Spleen (tissue), 11 donors: Measurements from ENCODE around the gene TUG1. TPM values are rescaled to one million over a fixed set of nuclear protein-coding genes. Genes with fewer than 3 reads are reported as not detected.
A peak's percentile ranks its signal among the peaks of the same experiment; 100 is the strongest.

Experiments used
- DNase-seq: peaks from one replicate; pipeline ENCODE4 v3.0.0-alpha.2; 2020
- H3K27ac ChIP-seq, 8 donors: fragments of 200-600 bp; sonication (generic) in 7 of 8; 1 replicate in 4 of 8; 2 replicates in 4 of 8; pipeline versions ENCODE4 v1.5.0 to v1.8.0; 2016 to 2021; ENCODE audit warnings: inconsistent platforms in 4 of 8, mild to moderate bottlenecking in 4 of 8, moderate library complexity in 1 of 8
- H3K27me3 ChIP-seq, 7 donors: fragments of 200-600 bp; sonication (generic) in 6 of 7; replicated peaks in 1 of 7; 1 replicate in 4 of 7; 2 replicates in 3 of 7; pipeline versions ENCODE4 v1.5.0 to v1.8.0; 2016 to 2021; ENCODE audit warnings: inconsistent platforms in 3 of 7, mild to moderate bottlenecking in 1 of 7
- H3K36me3 ChIP-seq, 6 donors: fragments of 200-600 bp; sonication (generic) in 5 of 6; 1 replicate in 4 of 6; 2 replicates in 2 of 6; pipeline versions ENCODE4 v1.5.0 to v1.8.0; 2016 to 2021; ENCODE audit warnings: inconsistent platforms in 2 of 6
- H3K4me1 ChIP-seq, 6 donors: fragments of 200-600 bp; sonication (generic) in 5 of 6; 1 replicate in 3 of 6; 2 replicates in 3 of 6; pipeline versions ENCODE4 v1.5.0 to v1.8.0; 2016 to 2021; ENCODE audit warnings: inconsistent platforms in 3 of 6
- H3K4me3 ChIP-seq, 8 donors: fragments of 200-600 bp; sonication (generic) in 7 of 8; 1 replicate in 4 of 8; 2 replicates in 4 of 8; pipeline versions ENCODE4 v1.5.0 to v1.8.0; 2016 to 2021; ENCODE audit warnings: inconsistent platforms in 4 of 8, mild to moderate bottlenecking in 4 of 8, moderate library complexity in 2 of 8
- H3K9me3 ChIP-seq, 8 donors: fragments of 200-600 bp; sonication (generic) in 7 of 8; 1 replicate in 4 of 8; 2 replicates in 4 of 8; pipeline versions ENCODE4 v1.5.0 to v1.8.0; 2016 to 2021; ENCODE audit warnings: inconsistent platforms in 4 of 8
- CTCF ChIP-seq, 11 experiments: fragments of 200-600 bp in 7 of 11; fragments of 450-650 bp in 4 of 11; sonication (generic) in 4 of 11; IDR thresholded peaks in 8 of 11; conservative IDR thresholded peaks in 3 of 11; 1 replicate in 7 of 11; 2 replicates in 4 of 11; pipeline versions ENCODE4 v1.4.0 to v1.8.0; 2016 to 2021; ENCODE audit warnings: antibody characterized with exemption in 11 of 11, inconsistent platforms in 4 of 11, mild to moderate bottlenecking in 1 of 11
- POLR2A ChIP-seq, 3 donors: fragments of 450-650 bp; IDR thresholded peaks; one replicate each; pipeline ENCODE4 v1.5.1; 2017; ENCODE audit warnings: antibody characterized with exemption in 3 of 3, mild to moderate bottlenecking in 1 of 3
- POLR2AphosphoS5 ChIP-seq, 3 donors: sonication (generic); formaldehyde crosslinking; IDR thresholded peaks; one replicate each; pipeline ENCODE4 v1.5.1; 2017; ENCODE audit warnings: antibody characterized with exemption in 3 of 3
- WGBS, 5 donors: extraction: QIAGEN DNeasy Blood & Tissue Kit in 3 of 5; methylation state at CpG; one replicate each; pipeline versions ENCODE4 v1.1.5 to v1.1.7; 2013 to 2018; 5-methylcytosine and 5-hydroxymethylcytosine counted together
- intact Hi-C: fragments of 100-400 bp; cut with DNase I; formaldehyde crosslinking; loops from one replicate; pipeline ENCODE4 v1.15.0; 2023; ENCODE audit warnings: low total_unique reads
- polyA plus RNA-seq, 3 donors: library from polyadenylated mRNA; stranded (reverse); fragments of 200-250 nt; gene quantifications; one replicate each; pipeline ENCODE4 v1.2.1, GENCODE V29; 2013
- total RNA-seq, 7 donors: library from RNA; depleted of rRNA in 3 of 7; stranded (reverse); fragments of >200 nt in 3 of 7; fragmentation: NEBNext Ultra II Directional in 4 of 7; extraction: Animal tissue kit (Norgen Biotek cat#: 25700) in 4 of 7; gene quantifications; one replicate each; pipeline versions ENCODE4 v1.1.0 to v1.2.1, GENCODE V29; 2016 to 2021
- donor health status: healthy with polysubstance abuse.
- donor health status: DM: no; HTN: no; CAD: no; lungs with moderate emphysema.
- donor health status: DM: no; HTN: no; CAD: no.
- donor health status: Bipolar disorder and iron deficiency.
- donor health status: healthy.
- donor health status: DM: no; HTN: no; CAD: no.
- donor health status: DM: yes; HTN: yes; CAD: no.

The TUG1 gene
- total and polyA plus RNA-seq, 10 donors = 23.3 to 127 (median 85.0) TPM

GRCh38 chr22:30931541-30932300, 37.3 kb upstream of the TUG1 start:
- intact Hi-C loops = no loop called here
- TF ChIP-seq POLR2A (IDR thresholded peaks at IDR 0.05) (no peak), CTCF (IDR thresholded peaks at IDR 0.05 in 8 of 11, conservative IDR thresholded peaks at IDR 0.05 in 3 of 11) (no peak), POLR2AphosphoS5 (IDR thresholded peaks at IDR 0.05) (no peak)
- DNase-seq = no peak
- Histone ChIP-seq H3K36me3 (peaks cover 4 to 100% (median 95%) of the 10 kb centered on the region in 6 donors), H3K4me3 (no peak overlapping the region), H3K27ac (no peak overlapping the region), H3K9me3 (no peaks in the 10 kb centered on the region), H3K27me3 (no peaks in the 10 kb centered on the region), H3K4me1 (no peaks in the 10 kb centered on the region)
- WGBS, 5 donors = 92 to 98% (median 95%) methylated on average over 4 of the region's 4 CpGs

GRCh38 chr22:30932661-30933060, 36.4 kb upstream of the TUG1 start:
- TF ChIP-seq POLR2AphosphoS5 (IDR thresholded peaks at IDR 0.05) (peak in 1 of 3 donors; percentile 12), CTCF (IDR thresholded peaks at IDR 0.05 in 8 of 11, conservative IDR thresholded peaks at IDR 0.05 in 3 of 11) (no peak)

GRCh38 chr22:30933457-30933856, 35.6 kb upstream of the TUG1 start:
- 77 to 94% (median 90%) methylated on average over 5 to 7 of the region's 7 CpGs for WGBS, 5 donors
- intact Hi-C loops = no loop called here
- TF ChIP-seq CTCF (IDR thresholded peaks at IDR 0.05 in 8 of 11, conservative IDR thresholded peaks at IDR 0.05 in 3 of 11) (no peak), POLR2AphosphoS5 (IDR thresholded peaks at IDR 0.05) (no peak), POLR2A (IDR thresholded peaks at IDR 0.05) (no peak)
- Histone ChIP-seq H3K36me3 (peaks cover 11 to 100% (median 95%) of the 10 kb centered on the region in 6 donors), H3K4me1 (no peaks in the 10 kb centered on the region), H3K27ac (no peak overlapping the region), H3K27me3 (no peaks in the 10 kb centered on the region), H3K9me3 (no peaks in the 10 kb centered on the region), H3K4me3 (no peak overlapping the region)
- no peak for DNase-seq

More at GRCh38 chr22:30932661-30933060, 36.4 kb upstream of the TUG1 start:
- DNase-seq = no peak
- H3K27me3 ChIP-seq = no peaks in the 10 kb centered on the region
- H3K4me1 ChIP-seq = no peaks in the 10 kb centered on the region
- no peak overlapping the region for H3K4me3 ChIP-seq
- no peak overlapping the region for H3K27ac ChIP-seq
- no peaks in the 10 kb centered on the region for H3K9me3 ChIP-seq
- intact Hi-C loops = no loop called here
- H3K36me3 ChIP-seq = peaks cover 10 to 100% (median 95%) of the 10 kb centered on the region in 6 donors
- 96 to 98% (median 96%) methylated on average over 16 of the region's 16 CpGs for WGBS, 5 donors

GRCh38 chr22:30934053-30934452, 35.0 kb upstream of the TUG1 start:
- no peak for TF ChIP-seq CTCF (IDR thresholded peaks at IDR 0.05 in 8 of 11, conservative IDR thresholded peaks at IDR 0.05 in 3 of 11)
- no peak for TF ChIP-seq POLR2AphosphoS5 (IDR thresholded peaks at IDR 0.05)
- no peak for TF ChIP-seq POLR2A (IDR thresholded peaks at IDR 0.05)
- intact Hi-C loops = no loop called here
- 85 to 96% (median 92%) methylated on average over 8 of the region's 8 CpGs for WGBS, 5 donors
- no peaks in the 10 kb centered on the region for H3K4me1 ChIP-seq
- no peak for DNase-seq
- H3K27me3 ChIP-seq = no peaks in the 10 kb centered on the region
- H3K4me3 ChIP-seq = no peak overlapping the region
- no peak overlapping the region for H3K27ac ChIP-seq
- peaks cover 11 to 100% (median 94%) of the 10 kb centered on the region in 6 donors for H3K36me3 ChIP-seq
- H3K9me3 ChIP-seq = no peaks in the 10 kb centered on the region
